ENCODE data around the gene COMTD1.
"Not testable (repeated sequence)": the region's sequence is repeated elsewhere in the genome, so short reads cannot be mapped to it uniquely, and the experiment has no call there.

COMTD1 gene

GRCh38 chr10:75189266-75190096 lies 46.3 kb downstream of the COMTD1 start:
- H3K4me1 ChIP-seq: no peaks in the 10 kb centered on the region
- H3K9ac ChIP-seq: no peak overlapping the region

GRCh38 chr10:75188522-75188921 lies 47.2 kb downstream of the COMTD1 start:
- H3K27me3 ChIP-seq (ENCODE audit: control insufficient read depth, insufficient read depth, low read length); H3K36me3 ChIP-seq (ENCODE audit: control insufficient read depth, insufficient read depth, low read length); H3K9ac ChIP-seq; H2AFZ ChIP-seq; H3K4me3 ChIP-seq (ENCODE audit: low read depth, low read length); H3K9me3 ChIP-seq (ENCODE audit: control insufficient read depth, low read length); H3K79me2 ChIP-seq; H3K4me1 ChIP-seq; H3K27ac ChIP-seq; H3K4me2 ChIP-seq (ENCODE audit: low read length): not testable (repeated sequence)

More at GRCh38 chr10:75189266-75190096, 46.3 kb downstream of the COMTD1 start:
- Histone ChIP-seq H3K9me3 (ENCODE audit: control insufficient read depth, low read length) (no peaks in the 10 kb centered on the region), H3K4me3 (ENCODE audit: low read depth, low read length) (no peak overlapping the region), H2AFZ (no peak overlapping the region), H3K27ac (no peak overlapping the region), H3K36me3 (ENCODE audit: control insufficient read depth, insufficient read depth, low read length) (no peaks in the 10 kb centered on the region), H3K4me2 (ENCODE audit: low read length) (no peak overlapping the region), H3K27me3 (ENCODE audit: control insufficient read depth, insufficient read depth, low read length) (no peaks in the 10 kb centered on the region), H3K79me2 (peaks cover 3% of the 10 kb centered on the region)
- no peak for TF ChIP-seq CTCF (IDR thresholded peaks at IDR 0.05)

- H3K4me1 ChIP-seq: no peaks in the 10 kb centered on the region
- peaks cover 3% of the 10 kb centered on the region for H3K79me2 ChIP-seq
- no peak overlapping the region for H2AFZ ChIP-seq
- no peak overlapping the region for H3K9ac ChIP-seq
- no peaks in the 10 kb centered on the region for H3K9me3 ChIP-seq (ENCODE audit: control insufficient read depth, low read length)
- H3K4me2 ChIP-seq (ENCODE audit: low read length): no peak overlapping the region
- no peaks in the 10 kb centered on the region for H3K36me3 ChIP-seq (ENCODE audit: control insufficient read depth, insufficient read depth, low read length)
- H3K4me3 ChIP-seq (ENCODE audit: low read depth, low read length): no peak overlapping the region
- H3K27me3 ChIP-seq (ENCODE audit: control insufficient read depth, insufficient read depth, low read length): no peaks in the 10 kb centered on the region
- no peak overlapping the region for H3K27ac ChIP-seq
- TF ChIP-seq CTCF (IDR thresholded peaks at IDR 0.05): peak; percentile 65
These were observed 47.8 kb downstream of the COMTD1 start for GRCh38 chr10:75187961-75188426.

GRCh38 chr10:75186310-75186709 lies 49.4 kb downstream of the COMTD1 start:
- H3K27ac ChIP-seq: no peak overlapping the region
- H3K4me2 ChIP-seq (ENCODE audit: low read length): no peak overlapping the region
- H3K36me3 ChIP-seq (ENCODE audit: control insufficient read depth, insufficient read depth, low read length): no peaks in the 10 kb centered on the region
- no peaks in the 10 kb centered on the region for H3K4me1 ChIP-seq
- no peaks in the 10 kb centered on the region for H3K9me3 ChIP-seq (ENCODE audit: control insufficient read depth, low read length)
- H3K27me3 ChIP-seq (ENCODE audit: control insufficient read depth, insufficient read depth, low read length): no peaks in the 10 kb centered on the region
- no peak overlapping the region for H2AFZ ChIP-seq
- no peak for TF ChIP-seq CTCF (IDR thresholded peaks at IDR 0.05)
- no peak overlapping the region for H3K9ac ChIP-seq
- no peak overlapping the region for H3K4me3 ChIP-seq (ENCODE audit: low read depth, low read length)
- no peaks in the 10 kb centered on the region for H3K79me2 ChIP-seq

All from parathyroid adenoma (tissue), 2 donors.